H9 (cell line): Measurements from ENCODE around the gene ZNF423. TPM values are rescaled to one million over a fixed set of nuclear protein-coding genes. Genes with fewer than 3 reads are reported as not detected.

Source experiments
- DNase-seq: peaks from one replicate; pipeline ENCODE4 v3.0.0-alpha.2; 2017
- H2AFZ ChIP-seq: one replicate; pipeline ENCODE4 v1.6.1; 2013; ENCODE audit warnings: mild to moderate bottlenecking, low read length, control low read depth, moderate library complexity
- H2AK5ac ChIP-seq: 2 replicates; pipeline ENCODE4 v1.6.1; 2013; ENCODE audit warnings: low read length, control low read depth, mixed read lengths; ENCODE audit not compliant: insufficient read length
- H2BK120ac ChIP-seq: one replicate; pipeline ENCODE4 v1.6.1; 2013; ENCODE audit warnings: low read depth, mild to moderate bottlenecking, low read length, control low read depth, inconsistent platforms; ENCODE audit not compliant: poor library complexity, severe bottlenecking
- H2BK12ac ChIP-seq: 2 replicates; pipeline ENCODE4 v1.6.1; 2013; ENCODE audit warnings: low read length, control low read depth, mixed read lengths, low read depth; ENCODE audit not compliant: insufficient read length
- H2BK15ac ChIP-seq: 2 replicates; pipeline ENCODE4 v1.6.1; 2013; ENCODE audit warnings: low read depth, low read length, control low read depth
- H2BK20ac ChIP-seq: one replicate; pipeline ENCODE4 v1.6.1; 2013; ENCODE audit warnings: low read depth, mild to moderate bottlenecking, low read length, control low read depth, inconsistent platforms; ENCODE audit not compliant: poor library complexity, severe bottlenecking
- H2BK5ac ChIP-seq: 2 replicates; pipeline ENCODE4 v1.6.1; 2013; ENCODE audit warnings: low read length, control low read depth, mixed read lengths; ENCODE audit not compliant: insufficient read length
- H3K14ac ChIP-seq: 2 replicates; pipeline ENCODE4 v1.6.1; 2013; ENCODE audit warnings: low read length, control low read depth; ENCODE audit not compliant: insufficient read depth
- H3K18ac ChIP-seq: 2 replicates; pipeline ENCODE4 v1.6.1; 2013; ENCODE audit warnings: low read depth, mild to moderate bottlenecking, mixed read lengths, low read length, control low read depth; ENCODE audit not compliant: insufficient read length
- H3K23ac ChIP-seq: 2 replicates; pipeline ENCODE4 v1.6.1; 2013; ENCODE audit warnings: low read length, control low read depth, mixed read lengths, low read depth; ENCODE audit not compliant: insufficient read length
- H3K23me2 ChIP-seq: 2 replicates; pipeline ENCODE4 v1.6.1; 2013; ENCODE audit warnings: low read depth, mild to moderate bottlenecking, mixed read lengths, low read length, control low read depth; ENCODE audit not compliant: insufficient read length, poor library complexity, severe bottlenecking
- H3K27ac ChIP-seq: 2 replicates; pipeline ENCODE4 v1.5.1; 2013; ENCODE audit warnings: low read length, control low read depth, mixed read lengths, low read depth; ENCODE audit not compliant: insufficient read length
- H3K27me3 ChIP-seq: 2 replicates; pipeline ENCODE4 v1.6.1; 2013; ENCODE audit warnings: low read length, control low read depth, inconsistent platforms; ENCODE audit not compliant: insufficient read depth
- H3K4ac ChIP-seq: 2 replicates; pipeline ENCODE4 v1.6.1; 2013; ENCODE audit warnings: low read depth, mild to moderate bottlenecking, control low read depth, inconsistent platforms, low read length, moderate library complexity
- H3K4me1 ChIP-seq: 2 replicates; pipeline ENCODE4 v1.6.1; 2013; ENCODE audit warnings: low read length, control low read depth, inconsistent platforms; ENCODE audit not compliant: insufficient read depth
- H3K4me2 ChIP-seq: 2 replicates; pipeline ENCODE4 v1.6.1; 2013; ENCODE audit warnings: low read length, control low read depth, mixed read lengths; ENCODE audit not compliant: insufficient read length, insufficient read depth
- H3K56ac ChIP-seq: 2 replicates; pipeline ENCODE4 v1.6.1; 2013; ENCODE audit warnings: low read depth, mild to moderate bottlenecking, mixed read lengths, low read length, control low read depth; ENCODE audit not compliant: insufficient read length
- H3K79me1 ChIP-seq: 2 replicates; pipeline ENCODE4 v1.6.1; 2013; ENCODE audit warnings: low read depth, mild to moderate bottlenecking, moderate library complexity, low read length, control low read depth, inconsistent platforms; ENCODE audit not compliant: insufficient read depth, poor library complexity, severe bottlenecking
- H3K79me2 ChIP-seq: 2 replicates; pipeline ENCODE4 v1.6.1; 2013; ENCODE audit warnings: low read length, control low read depth, inconsistent platforms; ENCODE audit not compliant: insufficient read depth
- H3K9ac ChIP-seq: 2 replicates; pipeline ENCODE4 v1.6.1; 2013; ENCODE audit warnings: low read length, control low read depth, mixed read lengths; ENCODE audit not compliant: insufficient read length; ENCODE audit errors: extremely low read depth
- H3K9me3 ChIP-seq: one replicate; pipeline ENCODE4 v1.6.1; 2013; ENCODE audit warnings: low read depth, low read length, inconsistent platforms; ENCODE audit not compliant: control insufficient read depth
- H3T11ph ChIP-seq: one replicate; pipeline ENCODE4 v1.6.1; 2013; ENCODE audit warnings: mild to moderate bottlenecking, low read length, control low read depth, inconsistent platforms
- H4K20me1 ChIP-seq: one replicate; pipeline ENCODE4 v1.6.1; 2013; ENCODE audit not compliant: control insufficient read depth, insufficient read length, insufficient read depth
- H4K5ac ChIP-seq: 2 replicates; pipeline ENCODE4 v1.6.1; 2013; ENCODE audit warnings: low read depth, mild to moderate bottlenecking, mixed read lengths, low read length, control low read depth; ENCODE audit not compliant: insufficient read length
- H4K8ac ChIP-seq: replicated peaks from 2 replicates; pipeline ENCODE4 v1.6.1; 2013; ENCODE audit warnings: low read length, control low read depth, mixed read lengths, low read depth; ENCODE audit not compliant: insufficient read length
- H4K91ac ChIP-seq: 2 replicates; pipeline ENCODE4 v1.6.1; 2013; ENCODE audit warnings: low read depth, mild to moderate bottlenecking, moderate library complexity, mixed read lengths, low read length, control low read depth; ENCODE audit not compliant: insufficient read length
- H3K27ac Mint-ChIP-seq, 3 experiments: 2 replicates in 2 of 3; 3 replicates in 1 of 3; pipeline ENCODE4 v1.8.0; 2020 to 2021; ENCODE audit warnings: mixed read lengths in 3 of 3, mild to moderate bottlenecking in 1 of 3, moderate library complexity in 1 of 3
- H3K27me3 Mint-ChIP-seq: 2 replicates; pipeline ENCODE4 v1.8.0; 2021; ENCODE audit warnings: low read depth, mild to moderate bottlenecking, moderate library complexity, mixed read lengths
- H3K36me3 Mint-ChIP-seq, 3 experiments: 2 replicates in 2 of 3; 3 replicates in 1 of 3; pipeline ENCODE4 v1.8.0; 2020 to 2021; ENCODE audit warnings: low read depth in 3 of 3, mixed read lengths in 3 of 3; ENCODE audit not compliant: insufficient read depth in 1 of 3
- H3K4me1 Mint-ChIP-seq, 2 experiments: 2 replicates each; pipeline ENCODE4 v1.8.0; 2020; ENCODE audit warnings: mixed read lengths in 2 of 2
- H3K4me3 Mint-ChIP-seq, 2 experiments: 2 replicates in 1 of 2; 3 replicates in 1 of 2; pipeline ENCODE4 v1.8.0; 2020 to 2021; ENCODE audit warnings: mild to moderate bottlenecking in 2 of 2, mixed read lengths in 2 of 2, moderate library complexity in 1 of 2
- H3K9me3 Mint-ChIP-seq, 2 experiments: 2 replicates in 1 of 2; 3 replicates in 1 of 2; pipeline ENCODE4 v1.8.0; 2020; ENCODE audit warnings: mild to moderate bottlenecking in 2 of 2, mixed read lengths in 2 of 2, moderate library complexity in 1 of 2
- WGBS: extraction: QIAGEN DNeasy Blood & Tissue Kit; methylation state at CpG from one replicate; pipeline ENCODE4 v1.1.7; 2013; ENCODE audit warnings: missing lambda C conversion rate, low lambda C conversion rate, mixed read lengths; ENCODE audit not compliant: insufficient read length; ENCODE audit errors: extremely low coverage; 5-methylcytosine and 5-hydroxymethylcytosine counted together
- total RNA-seq: library from RNA; stranded (reverse); gene quantifications from 2 replicates; pipeline ENCODE4 v1.2.1, GENCODE V29; 2021
- TF ChIP-seq, protein P1 (sequence below): fragments of 200-600 bp; sonication (generic); conservative IDR thresholded peaks from 3 replicates; pipeline ENCODE4 v1.8.0; 2021; ENCODE audit warnings: antibody characterized with exemption, mild to moderate bottlenecking

The ZNF423 gene
- total RNA-seq, 1 experiment from 2014 or later: 51.5 TPM

DNA sequence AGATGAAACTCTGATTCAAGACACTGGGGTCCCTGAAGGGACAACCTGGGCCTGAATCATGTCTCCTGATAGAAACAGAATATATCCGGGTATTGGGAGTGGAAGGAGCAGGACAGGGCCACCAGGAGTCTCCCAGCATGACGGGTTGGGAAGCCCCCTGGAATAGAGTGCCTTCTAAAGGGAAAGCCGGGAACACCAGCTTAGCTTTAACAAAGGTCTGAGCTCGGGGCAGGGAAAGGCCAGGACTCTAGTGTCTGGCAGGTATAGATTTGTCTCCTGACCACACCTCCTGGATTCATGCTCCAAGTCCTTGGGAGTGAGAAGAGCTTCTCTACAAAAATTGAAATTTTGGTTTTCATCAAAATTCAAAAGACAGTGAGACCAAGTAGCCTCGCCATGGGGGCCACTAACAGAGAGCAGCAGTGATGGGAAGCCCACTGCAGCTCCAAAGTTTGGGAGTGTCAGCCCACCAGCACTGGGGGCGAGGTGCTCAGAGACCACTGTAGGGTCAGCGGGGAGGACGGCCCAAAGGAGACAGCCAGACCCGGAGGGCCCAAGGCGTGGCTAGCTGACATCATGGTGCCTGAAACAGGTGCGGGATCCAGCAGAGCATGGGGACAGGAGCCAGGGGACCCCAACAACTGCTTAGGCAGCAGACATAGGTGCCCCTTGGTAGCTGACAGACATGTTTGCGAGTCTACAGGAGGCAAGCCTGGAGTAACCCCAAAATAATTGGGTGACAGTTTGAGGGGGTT lies 401.3 kb downstream of the ZNF423 start:
- Mint-ChIP-seq H3K9me3 (peaks cover 0 to 4% of the 10 kb centered on the region in 2 experiments; a peak in 2 of 5 replicates), H3K4me1 (peaks cover 17% of the 10 kb centered on the region in 2 experiments)
- TF ChIP-seq, protein P1, sequence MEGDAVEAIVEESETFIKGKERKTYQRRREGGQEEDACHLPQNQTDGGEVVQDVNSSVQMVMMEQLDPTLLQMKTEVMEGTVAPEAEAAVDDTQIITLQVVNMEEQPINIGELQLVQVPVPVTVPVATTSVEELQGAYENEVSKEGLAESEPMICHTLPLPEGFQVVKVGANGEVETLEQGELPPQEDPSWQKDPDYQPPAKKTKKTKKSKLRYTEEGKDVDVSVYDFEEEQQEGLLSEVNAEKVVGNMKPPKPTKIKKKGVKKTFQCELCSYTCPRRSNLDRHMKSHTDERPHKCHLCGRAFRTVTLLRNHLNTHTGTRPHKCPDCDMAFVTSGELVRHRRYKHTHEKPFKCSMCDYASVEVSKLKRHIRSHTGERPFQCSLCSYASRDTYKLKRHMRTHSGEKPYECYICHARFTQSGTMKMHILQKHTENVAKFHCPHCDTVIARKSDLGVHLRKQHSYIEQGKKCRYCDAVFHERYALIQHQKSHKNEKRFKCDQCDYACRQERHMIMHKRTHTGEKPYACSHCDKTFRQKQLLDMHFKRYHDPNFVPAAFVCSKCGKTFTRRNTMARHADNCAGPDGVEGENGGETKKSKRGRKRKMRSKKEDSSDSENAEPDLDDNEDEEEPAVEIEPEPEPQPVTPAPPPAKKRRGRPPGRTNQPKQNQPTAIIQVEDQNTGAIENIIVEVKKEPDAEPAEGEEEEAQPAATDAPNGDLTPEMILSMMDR: no peak

More for the DNA sequence above, 401.3 kb downstream of the ZNF423 start:
- Histone ChIP-seq H3K9me3 (no peaks in the 10 kb centered on the region), H3K18ac (no peak overlapping the region), H4K5ac (no peak overlapping the region), H3K27me3 (no peaks in the 10 kb centered on the region), H3K79me2 (no peaks in the 10 kb centered on the region), H3K23me2 (no peaks in the 10 kb centered on the region), H4K8ac (no peak overlapping the region), H2BK20ac (no peak overlapping the region), H4K20me1 (no peaks in the 10 kb centered on the region), H3T11ph (no peak overlapping the region), H3K4ac (no peak overlapping the region), H3K23ac (no peak overlapping the region), H3K27ac (no peak overlapping the region), H4K91ac (no peak overlapping the region), H3K14ac (no peak overlapping the region), H2AK5ac (no peak overlapping the region), H3K79me1 (no peaks in the 10 kb centered on the region), H2AFZ (no peak overlapping the region), H3K9ac (no peak overlapping the region), H2BK12ac (no peak overlapping the region), H2BK5ac (no peak overlapping the region), H2BK120ac (no peak overlapping the region), H2BK15ac (no peak overlapping the region), H3K4me1 (0 out of 2 replicates have a peak, but pooled peaks cover 8% of the 10 kb centered on the region), H3K4me2 (no peak overlapping the region), H3K56ac (no peak overlapping the region)
- Mint-ChIP-seq H3K27ac (no peak overlapping the region), H3K36me3 (peaks cover 0 to 5% (median 0%) of the 10 kb centered on the region in 3 experiments; a peak in 2 of 7 replicates), H3K4me3 (no peak overlapping the region), H3K27me3 (peaks cover 12% of the 10 kb centered on the region)
- peak; percentile 16 for DNase-seq
- WGBS: no CpG with 5 or more reads among the region's 12 CpGs
